GM13977 (cell line): ENCODE data around the gene ADH1C.
"Not testable (repeated sequence)": the region's sequence is repeated elsewhere in the genome, so short reads cannot be mapped to it uniquely, and the experiment has no call there.

ENCODE experiments used
- DNase-seq: peaks from one replicate; pipeline ENCODE4 v3.0.0; 2012; ENCODE audit warnings: low spot score
- CTCF ChIP-seq: IDR thresholded peaks from 2 replicates; pipeline ENCODE4 v1.5.1; 2012; ENCODE audit warnings: mild to moderate bottlenecking, control low read depth; ENCODE audit not compliant: insufficient read depth; ENCODE audit errors: extremely low read depth, missing control alignments
- in situ Hi-C: fragments of 300-500 bp; cut with MboI; formaldehyde crosslinking; loops from one replicate; pipeline ENCODE4 v1.12.0; 2022; ENCODE audit warnings: low sequenced_read_pairs, low pct_unique_long_range_greater_than_20kb, mixed read lengths, inconsistent platforms; ENCODE audit not compliant: unreplicated experiment

Gene ADH1C

GRCh38 chr4:99323756-99324155 lies 28.8 kb downstream of the ADH1C start:
- no peak for TF ChIP-seq CTCF
- DNase-seq, result no peak
- in situ Hi-C loops, result no loop called here

DNA sequence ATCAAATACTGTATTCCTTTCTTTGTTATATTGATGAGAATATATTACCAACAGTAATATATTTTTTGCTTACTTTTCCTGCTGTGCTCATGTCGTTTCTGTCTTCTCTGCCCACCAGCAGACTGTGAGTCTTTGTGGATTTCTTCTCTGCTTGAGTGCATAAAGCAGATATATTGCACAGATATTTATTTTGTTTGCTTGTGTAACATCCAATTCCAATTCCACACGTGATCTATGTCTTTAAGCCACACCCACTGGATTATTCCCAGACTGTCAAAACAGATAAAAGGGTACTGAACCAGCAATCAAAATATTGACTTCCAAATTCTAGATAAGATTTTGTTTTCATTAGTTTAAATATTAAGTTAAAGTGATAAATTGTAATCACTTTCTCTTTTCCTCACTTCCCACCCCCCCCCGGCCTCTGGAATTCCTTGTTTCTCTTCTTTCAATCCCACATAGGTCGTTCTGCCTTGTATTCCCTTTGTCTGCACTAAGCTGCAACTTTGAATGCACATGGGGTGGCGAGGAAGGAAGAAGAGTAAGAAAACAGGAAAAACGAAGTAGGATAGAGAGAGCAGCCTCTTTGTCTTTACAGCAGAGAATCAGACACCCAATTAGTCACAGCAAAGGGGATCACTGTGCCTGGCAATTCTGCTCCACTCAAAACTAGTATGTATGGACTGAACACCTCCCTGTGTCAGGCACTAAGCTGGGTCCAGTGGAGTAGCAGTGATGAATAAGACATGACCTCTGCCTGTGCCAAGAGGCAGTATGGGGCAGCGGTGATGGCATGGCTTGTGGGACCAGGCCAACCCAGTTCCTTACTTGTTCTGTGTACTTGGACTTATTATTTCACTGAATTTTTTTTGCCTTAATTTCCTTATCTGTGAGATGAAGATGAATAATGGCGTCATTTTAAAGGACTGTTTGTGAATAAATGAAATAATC lies 31.0 kb downstream of the ADH1C start, which contains the start of gene ADH1B:
Gene ADH1B (minus strand): TSS at position 161 of the 951 bp plus-strand sequence. CDS start 70 bp downstream, at position 91.
- no peak for DNase-seq
- in situ Hi-C loops, result no loop called here
- TF ChIP-seq CTCF, result no peak

- DNase-seq, in situ Hi-C loops: not testable (repeated sequence)
Observed at GRCh38 chr4:99317811-99318210, 34.7 kb downstream of the ADH1C start.

DNA sequence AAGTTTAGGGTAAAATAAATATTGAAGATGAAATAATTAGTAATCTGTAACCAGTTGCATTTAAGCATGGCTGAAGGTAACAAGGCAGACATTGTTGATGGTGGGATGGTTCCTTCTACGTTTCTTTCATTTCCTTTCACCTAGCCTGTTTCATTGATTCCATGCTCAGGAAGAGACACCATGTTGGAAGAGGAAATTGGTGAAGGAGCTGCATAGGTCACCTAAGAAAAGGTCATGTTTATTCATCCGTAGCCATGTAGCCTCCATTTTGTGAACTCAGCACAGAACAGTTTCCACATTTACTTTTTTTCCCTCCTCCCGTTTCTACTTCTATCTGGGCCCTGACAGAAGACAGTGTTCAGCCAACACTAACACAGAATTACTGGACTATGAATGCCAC lies 35.2 kb downstream of the ADH1C start:
- TF ChIP-seq CTCF, result no peak
- in situ Hi-C loops, result no loop called here
- DNase-seq, result no peak

GRCh38 chr4:99315839-99316238 lies 36.7 kb downstream of the ADH1C start:
- in situ Hi-C loops, result no loop called here
- no peak for DNase-seq
- TF ChIP-seq CTCF, result no peak

DNA sequence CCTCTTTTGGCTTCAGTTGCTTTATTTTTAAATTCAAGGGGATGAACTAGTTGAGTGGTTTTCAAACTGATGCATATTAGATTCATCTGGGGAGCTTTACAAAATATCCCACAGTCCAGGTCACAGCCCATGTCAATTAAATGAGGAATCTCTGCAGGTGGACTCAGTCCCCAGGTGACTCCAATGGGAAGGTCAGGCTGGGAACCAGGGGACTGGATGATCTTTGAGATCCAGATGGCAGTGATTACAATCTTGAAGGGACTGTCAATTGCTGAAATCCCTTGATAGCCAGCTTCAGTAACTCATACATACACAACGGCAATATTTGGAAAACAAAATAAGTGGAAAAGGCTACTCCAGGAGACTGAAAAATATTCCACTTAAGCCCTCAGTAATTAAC lies 38.3 kb downstream of the ADH1C start:
- in situ Hi-C loops, result no loop called here
- TF ChIP-seq CTCF, result no peak
- no peak for DNase-seq

GRCh38 chr4:99310389-99310788 lies 42.2 kb downstream of the ADH1C start:
- in situ Hi-C loops, result no loop called here
- TF ChIP-seq CTCF, result no peak
- no peak for DNase-seq
